ENCODE measurements around the gene PLPPR2. TPM values are rescaled to one million over a fixed set of nuclear protein-coding genes. Genes with fewer than 3 reads are reported as not detected.

PLPPR2 gene
- total RNA-seq, 4 donors from 2014 or later, result 4.1 to 71.7 (median 23.7) TPM

- intact Hi-C loops (cut with DNase I; ENCODE audit: low total_unique reads), result loop anchor here (10.0 kb wide), 1 partner anchor 61 kb away; the partner anchor contains the start of gene TSPAN16
- Histone ChIP-seq H3K9me3 (no peaks in the 10 kb centered on the region), H3K4me3 (peak overlapping the region; percentile 77 to 84), H3K27me3 (no peaks in the 10 kb centered on the region), H3K27ac (peak overlapping the region; percentile 72 to 88), H3K4me1 (no peaks in the 10 kb centered on the region), H3K36me3 (no peaks in the 10 kb centered on the region)
- TF ChIP-seq CTCF (IDR thresholded peaks at IDR 0.05) (no peak), POLR2A (IDR thresholded peaks at IDR 0.05) (no peak)
- no peak for DNase-seq
Observed at GRCh38 chr19:11356074-11356397, 804 bp downstream of the PLPPR2 start.

GRCh38 chr19:11356676-11357550 lies 1.7 kb downstream of the PLPPR2 start:
- no peak for DNase-seq
- H3K4me1 ChIP-seq, result no peaks in the 10 kb centered on the region
- intact Hi-C loops (cut with DNase I; ENCODE audit: low total_unique reads), result loop anchor here (10.0 kb wide), 1 partner anchor 62 kb away; the partner anchor contains the start of gene TSPAN16
- no peaks in the 10 kb centered on the region for H3K9me3 ChIP-seq
- no peaks in the 10 kb centered on the region for H3K36me3 ChIP-seq
- TF ChIP-seq CTCF (IDR thresholded peaks at IDR 0.05), result no peak
- no peak for TF ChIP-seq POLR2A (IDR thresholded peaks at IDR 0.05)
- no peaks in the 10 kb centered on the region for H3K27me3 ChIP-seq
- no peak overlapping the region for H3K4me3 ChIP-seq
- no peak overlapping the region for H3K27ac ChIP-seq

- H3K27me3 ChIP-seq, result no peaks in the 10 kb centered on the region
- no peak for DNase-seq
- H3K4me1 ChIP-seq, result no peaks in the 10 kb centered on the region
- TF ChIP-seq POLR2A (IDR thresholded peaks at IDR 0.05) (no peak), CTCF (IDR thresholded peaks at IDR 0.05) (no peak)
- no peak overlapping the region for H3K4me3 ChIP-seq
- no peaks in the 10 kb centered on the region for H3K36me3 ChIP-seq
- H3K9me3 ChIP-seq, result no peaks in the 10 kb centered on the region
- intact Hi-C loops (cut with DNase I; ENCODE audit: low total_unique reads), result loop anchor here (10.0 kb wide), 1 partner anchor 65 kb away; the partner anchor contains the start of gene TSPAN16
- H3K27ac ChIP-seq, result no peak overlapping the region
Observed at GRCh38 chr19:11359421-11359820, 4.2 kb downstream of the PLPPR2 start.

- Histone ChIP-seq H3K36me3 (no peaks in the 10 kb centered on the region), H3K4me1 (no peaks in the 10 kb centered on the region), H3K27ac (no peak overlapping the region), H3K27me3 (no peaks in the 10 kb centered on the region), H3K4me3 (no peak overlapping the region), H3K9me3 (no peaks in the 10 kb centered on the region)
- TF ChIP-seq CTCF (IDR thresholded peaks at IDR 0.05), result no peak
- TF ChIP-seq POLR2A (IDR thresholded peaks at IDR 0.05), result no peak
- no peak for DNase-seq
- intact Hi-C loops (cut with DNase I; ENCODE audit: low total_unique reads), result no loop called here
Observed at GRCh38 chr19:11361037-11361770, 6.0 kb downstream of the PLPPR2 start.
